B cell (primary cell): ENCODE data around the gene CGNL1. TPM values are rescaled to one million over a fixed set of nuclear protein-coding genes. Genes with fewer than 3 reads are reported as not detected.

Source experiments
- ATAC-seq: fragments of 200-7000 bp; cut with Tn5 transposase; one replicate; pipeline ENCODE4 v1.10.0; 2021; ENCODE audit warnings: low read depth, mild to moderate bottlenecking, moderate number of reproducible peaks, moderate library complexity
- CTCF ChIA-PET: fragments of 350-600 bp; sonication (Branson Sonifier 250); formaldehyde crosslinking; loops from one replicate; lab custom pipeline; 2021; ENCODE audit warnings: antibody characterized with exemption, inconsistent platforms; lab: Charles Lee
- POLR2A ChIA-PET: fragments of 350-600 bp; sonication (Branson Sonifier 250); formaldehyde crosslinking; loops from one replicate; lab custom pipeline; 2021; ENCODE audit warnings: antibody characterized with exemption; lab: Charles Lee
- DNase-seq: peaks from one replicate; pipeline ENCODE4 v3.0.0; 2013
- H2AFZ ChIP-seq: 2 replicates; pipeline ENCODE4 v1.6.1; 2012; ENCODE audit warnings: mild to moderate bottlenecking, low read depth, low read length; ENCODE audit not compliant: insufficient read depth, poor library complexity, severe bottlenecking
- H3K27ac ChIP-seq, 2 donors: 1 replicate in 1 of 2; 2 replicates in 1 of 2; pipeline ENCODE4 v1.5.1; 2012 to 2013; ENCODE audit warnings: low read length in 2 of 2, mild to moderate bottlenecking in 2 of 2, moderate library complexity in 1 of 2
- H3K27me3 ChIP-seq, 4 experiments: fragments of 200-600 bp in 1 of 4; sonication (generic) in 1 of 4; replicated peaks in 1 of 4; 1 replicate in 2 of 4; 2 replicates in 2 of 4; pipeline versions ENCODE4 v1.6.1 to v1.7.0; 2013 to 2016; ENCODE audit warnings: low read length in 3 of 4, mild to moderate bottlenecking in 2 of 4, mixed read lengths in 1 of 4, moderate library complexity in 1 of 4; ENCODE audit not compliant: insufficient read depth in 4 of 4, control insufficient read depth in 3 of 4; ENCODE audit errors: control extremely low read depth in 1 of 4
- H3K36me3 ChIP-seq, 2 experiments: replicated peaks in 1 of 2; 1 replicate in 1 of 2; 2 replicates in 1 of 2; pipeline versions ENCODE4 v1.6.1 to v1.7.1; 2013; ENCODE audit warnings: low read length in 1 of 2; ENCODE audit not compliant: insufficient read depth in 2 of 2, control insufficient read depth in 1 of 2; ENCODE audit errors: control extremely low read depth in 1 of 2, extremely low read depth in 1 of 2
- H3K4me1 ChIP-seq, 2 donors: fragments of 200-600 bp in 1 of 2; sonication (generic) in 1 of 2; 1 replicate in 1 of 2; 2 replicates in 1 of 2; pipeline versions ENCODE4 v1.5.1 to v1.6.1; 2013 to 2017; ENCODE audit warnings: low read length in 2 of 2; ENCODE audit not compliant: control insufficient read depth in 2 of 2, insufficient read depth in 2 of 2
- H3K4me2 ChIP-seq: replicated peaks from 2 replicates; pipeline ENCODE3; 2012; ENCODE audit warnings: mild to moderate bottlenecking, low read depth, low read length; ENCODE audit not compliant: poor library complexity, severe bottlenecking
- H3K4me3 ChIP-seq, 5 experiments: fragments of 200-600 bp in 1 of 5; sonication (generic) in 1 of 5; 1 replicate in 3 of 5; 2 replicates in 2 of 5; pipeline versions ENCODE4 v1.5.1 to v1.7.0; 2011 to 2016; ENCODE audit warnings: low read length in 4 of 5, mild to moderate bottlenecking in 4 of 5, low read depth in 2 of 5, control low read depth in 1 of 5, moderate library complexity in 1 of 5; ENCODE audit not compliant: insufficient read depth in 1 of 5; ENCODE audit errors: control extremely low read depth in 1 of 5, extremely low read depth in 1 of 5
- H3K79me2 ChIP-seq: fragments of 200-600 bp; sonication (generic); one replicate; pipeline ENCODE4 v1.6.0; 2016; ENCODE audit warnings: low read length; ENCODE audit not compliant: control insufficient read depth, insufficient read depth
- H3K9ac ChIP-seq: fragments of 200-600 bp; sonication (generic); 2 replicates; pipeline ENCODE4 v1.6.1; 2017; ENCODE audit warnings: mild to moderate bottlenecking, low read length, moderate library complexity
- H3K9me3 ChIP-seq, 3 donors: one replicate each; pipeline versions ENCODE4 v1.6.1 to v1.7.1; 2013; ENCODE audit warnings: low read length in 2 of 3; ENCODE audit not compliant: control insufficient read depth in 2 of 3, insufficient read depth in 1 of 3; ENCODE audit errors: control extremely low read depth in 1 of 3
- H4K20me1 ChIP-seq: 2 replicates; pipeline ENCODE4 v1.6.0; 2012; ENCODE audit warnings: mild to moderate bottlenecking, low read length; ENCODE audit not compliant: insufficient read depth, control insufficient read depth, poor library complexity, severe bottlenecking
- H3K27ac Mint-ChIP-seq: one replicate; pipeline ENCODE4 v1.8.0; 2021; ENCODE audit warnings: mixed read lengths
- H3K27me3 Mint-ChIP-seq: one replicate; pipeline ENCODE4 v1.8.0; 2021; ENCODE audit warnings: mixed read lengths
- H3K4me1 Mint-ChIP-seq: one replicate; pipeline ENCODE4 v1.8.0; 2021; ENCODE audit warnings: mixed read lengths
- H3K4me3 Mint-ChIP-seq: one replicate; pipeline ENCODE4 v1.8.0; 2021; ENCODE audit warnings: mixed read lengths
- H3K9me3 Mint-ChIP-seq: one replicate; pipeline ENCODE4 v1.8.0; 2022; ENCODE audit warnings: mixed read lengths; ENCODE audit not compliant: insufficient read depth
- CTCF ChIP-seq: fragments of 200-600 bp; IDR thresholded peaks from one replicate; pipeline ENCODE4 v1.8.0; 2022; ENCODE audit warnings: antibody characterized with exemption, mild to moderate bottlenecking
- EZH2 ChIP-seq: IDR thresholded peaks from 2 replicates; pipeline ENCODE4 v1.6.1; 2012; ENCODE audit warnings: borderline replicate concordance, low read depth, mild to moderate bottlenecking, moderate library complexity, low read length; ENCODE audit not compliant: insufficient read depth, poor library complexity, severe bottlenecking
- WGBS: methylation state at CpG from one replicate; pipeline ENCODE4 v1.1.5; 2013; ENCODE audit warnings: missing lambda C conversion rate; ENCODE audit not compliant: insufficient coverage; 5-methylcytosine and 5-hydroxymethylcytosine counted together
- intact Hi-C: fragments of 100-400 bp; cut with micrococcal nuclease; formaldehyde crosslinking; loops from one replicate; pipeline ENCODE4 v1.10.0; 2022
- polyA plus RNA-seq: library from polyadenylated mRNA; depleted of rRNA; stranded (reverse); fragments of >200 nt; gene quantifications from 2 replicates; pipeline ENCODE4 v1.2.3, GENCODE V29; 2012
- total RNA-seq, 2 donors: library from RNA; stranded (reverse); fragments of 120-200 nt in 1 of 2; gene quantifications; 1 replicate in 1 of 2; 2 replicates in 1 of 2; pipeline versions ENCODE4 v1.2.3 to v1.2.4, GENCODE V29; 2013 to 2022

The CGNL1 gene
- total and polyA plus RNA-seq, 2 donors (not counting 1 experiment from before 2014, with no cell fraction given) = 0.03 to 0.12 TPM

GRCh38 chr15:57389991-57390390 lies 13.7 kb downstream of the CGNL1 start:
- no peaks in the 10 kb centered on the region for H3K4me1 ChIP-seq
- intact Hi-C loops = no loop called here
- no peak overlapping the region for H3K9ac ChIP-seq
- no peaks in the 10 kb centered on the region for H3K9me3 ChIP-seq
- no peak for TF ChIP-seq EZH2
- TF ChIP-seq CTCF = no peak
- peaks cover 8% of the 10 kb centered on the region for H3K27me3 Mint-ChIP-seq
- DNase-seq (no peak), ATAC-seq (no peak)
- peaks cover 4% of the 10 kb centered on the region for H3K9me3 Mint-ChIP-seq
- no peak overlapping the region for H3K27ac ChIP-seq
- H3K4me3 ChIP-seq = no peak overlapping the region
- no peaks in the 10 kb centered on the region for H3K4me1 Mint-ChIP-seq
- no peak overlapping the region for H3K4me3 Mint-ChIP-seq
- no peaks in the 10 kb centered on the region for H3K79me2 ChIP-seq
- H3K27ac Mint-ChIP-seq = no peak overlapping the region
- no peaks in the 10 kb centered on the region for H4K20me1 ChIP-seq
- ChIA-PET POLR2A (no interaction called here), CTCF (no interaction called here)
- no peaks in the 10 kb centered on the region for H3K27me3 ChIP-seq
- no peak overlapping the region for H2AFZ ChIP-seq
- H3K36me3 ChIP-seq = no peaks in the 10 kb centered on the region
- H3K4me2 ChIP-seq = no peak overlapping the region
- WGBS = 88% methylated on average over 4 of the region's 4 CpGs

GRCh38 chr15:57390583-57390982 lies 14.3 kb downstream of the CGNL1 start:
- TF ChIP-seq EZH2 (no peak), CTCF (no peak)
- peaks cover 4% of the 10 kb centered on the region for H3K9me3 Mint-ChIP-seq
- Histone ChIP-seq H3K4me3 (no peak overlapping the region), H4K20me1 (no peaks in the 10 kb centered on the region), H3K36me3 (no peaks in the 10 kb centered on the region), H3K4me1 (no peaks in the 10 kb centered on the region), H3K9me3 (no peaks in the 10 kb centered on the region), H3K9ac (no peak overlapping the region), H2AFZ (no peak overlapping the region), H3K27me3 (peaks cover 0 to 2% (median 0%) of the 10 kb centered on the region in 4 experiments), H3K79me2 (no peaks in the 10 kb centered on the region), H3K27ac (no peak overlapping the region), H3K4me2 (no peak overlapping the region)
- no peaks in the 10 kb centered on the region for H3K4me1 Mint-ChIP-seq
- peaks cover 8% of the 10 kb centered on the region for H3K27me3 Mint-ChIP-seq
- DNase-seq (no peak), ATAC-seq (no peak)
- ChIA-PET CTCF (no interaction called here), POLR2A (no interaction called here)
- WGBS = 98% methylated on average over 8 of the region's 8 CpGs
- H3K4me3 Mint-ChIP-seq = no peak overlapping the region
- intact Hi-C loops = no loop called here
- H3K27ac Mint-ChIP-seq = no peak overlapping the region
